HepG2 (cell line): ENCODE measurements around the gene SYCE3. TPM values are rescaled to one million over a fixed set of nuclear protein-coding genes. Genes with fewer than 3 reads are reported as not detected.

Experiments
- BRD4 ChIP-seq: sonication (generic); formaldehyde crosslinking; IDR thresholded peaks from 2 replicates; pipeline ENCODE4 v1.4.0; 2020; ENCODE audit warnings: missing genetic modification reagents
- CBX1 ChIP-seq: IDR thresholded peaks from one replicate; pipeline ENCODE4 v1.6.1; 2016; ENCODE audit warnings: antibody characterized with exemption, low read depth
- ELF4 ChIP-seq: sonication (generic); formaldehyde crosslinking; IDR thresholded peaks from 2 replicates; pipeline ENCODE4 v1.5.0; 2020; ENCODE audit warnings: missing genetic modification reagents, mild to moderate bottlenecking, moderate library complexity, borderline replicate concordance
- GLI4 ChIP-seq: sonication (generic); formaldehyde crosslinking; IDR thresholded peaks from 2 replicates; pipeline ENCODE4 v1.5.1; 2020; ENCODE audit warnings: missing genetic modification reagents, mild to moderate bottlenecking, moderate library complexity, borderline replicate concordance
- HMG20B ChIP-seq: conservative IDR thresholded peaks from 2 replicates; pipeline ENCODE4 v1.6.1; 2016; ENCODE audit warnings: missing genetic modification reagents, missing compliant biosample characterization
- KLF6 ChIP-seq: IDR thresholded peaks from 2 replicates; pipeline ENCODE4 v1.8.0; 2016; ENCODE audit warnings: missing biosample characterization, missing genetic modification reagents
- MZF1 ChIP-seq: sonication (generic); formaldehyde crosslinking; IDR thresholded peaks from 2 replicates; pipeline ENCODE4 v1.8.1; 2023; ENCODE audit warnings: mild to moderate bottlenecking, missing genetic modification reagents, borderline replicate concordance
- NONO ChIP-seq, 2 experiments: fragments of 450-650 bp in 1 of 2; sonication (generic) in 1 of 2; formaldehyde crosslinking in 1 of 2; IDR thresholded peaks in 1 of 2; conservative IDR thresholded peaks in 1 of 2; 2 replicates each; pipeline versions ENCODE4 v1.6.1 to v1.8.0; 2017 to 2022; ENCODE audit warnings: mild to moderate bottlenecking in 1 of 2, missing genetic modification reagents in 1 of 2, moderate library complexity in 1 of 2
- RBFOX2 ChIP-seq: fragments of 200-400 bp; formaldehyde crosslinking; IDR thresholded peaks from 2 replicates; pipeline ENCODE4 v1.6.1; 2017; ENCODE audit warnings: low read depth, mild to moderate bottlenecking, low read length
- RFX3 ChIP-seq: IDR thresholded peaks from 2 replicates; pipeline ENCODE4 v1.6.1; 2016; ENCODE audit warnings: missing biosample characterization, missing genetic modification reagents
- U2AF1 ChIP-seq: fragments of 200-400 bp; formaldehyde crosslinking; optimal IDR thresholded peaks from 2 replicates; pipeline ENCODE3; 2017; ENCODE audit warnings: mild to moderate bottlenecking, low read depth, low read length
- ZFP1 ChIP-seq: IDR thresholded peaks from 2 replicates; pipeline ENCODE4 v1.6.1; 2016
- ZNF12 ChIP-seq: sonication (generic); formaldehyde crosslinking; IDR thresholded peaks from 2 replicates; pipeline ENCODE4 v1.5.0; 2020; ENCODE audit warnings: missing genetic modification reagents
- ZNF235 ChIP-seq: sonication (generic); formaldehyde crosslinking; IDR thresholded peaks from 2 replicates; pipeline ENCODE4 v1.8.1; 2023; ENCODE audit warnings: mild to moderate bottlenecking, missing genetic modification reagents, borderline replicate concordance
- ZNF530 ChIP-seq: sonication (generic); formaldehyde crosslinking; IDR thresholded peaks from 2 replicates; pipeline ENCODE4 v1.5.0; 2020; ENCODE audit warnings: low read depth, mild to moderate bottlenecking, missing genetic modification reagents
- ZNF552 ChIP-seq: sonication (generic); formaldehyde crosslinking; IDR thresholded peaks from 2 replicates; pipeline ENCODE4 v1.9.0; 2022; ENCODE audit warnings: missing genetic modification reagents, mild to moderate bottlenecking, borderline replicate concordance
- ZNF614 ChIP-seq: IDR thresholded peaks from 2 replicates; pipeline ENCODE4 v1.6.1; 2018; ENCODE audit warnings: missing biosample characterization, missing genetic modification reagents, inconsistent platforms, borderline replicate concordance
- ZNF678 ChIP-seq: sonication (generic); formaldehyde crosslinking; IDR thresholded peaks from 2 replicates; pipeline ENCODE4 v1.4.0; 2020; ENCODE audit warnings: mild to moderate bottlenecking, missing genetic modification reagents
- polyA plus RNA-seq, 8 experiments: library from polyadenylated mRNA; depleted of rRNA in 3 of 8; stranded (reverse) in 7 of 8; unstranded in 1 of 8; fragments of >200 nt; fragmentation: Illumina TruSeq in 4 of 8; extraction: Trizol in 4 of 8; gene quantifications; 2 replicates each; pipeline versions ENCODE4 v1.2.1 to v1.2.3, GENCODE V29; 2011 to 2016; ENCODE audit warnings: low read depth in 4 of 8, missing spikeins in 1 of 8, mixed read lengths in 1 of 8; ENCODE audit not compliant: insufficient read depth in 1 of 8
- total RNA-seq, 5 experiments: library from RNA; depleted of rRNA; stranded (reverse); fragments of >200 nt; fragmentation: Illumina TruSeq; extraction: Trizol; gene quantifications; 2 replicates each; pipeline ENCODE4 v1.2.3, GENCODE V29; 2016; ENCODE audit warnings: low read depth in 1 of 5
- TF ChIP-seq, protein P1 (sequence below): sonication (generic); formaldehyde crosslinking; IDR thresholded peaks from 2 replicates; pipeline ENCODE4 v1.4.0; 2020; ENCODE audit warnings: missing genetic modification reagents
- TF ChIP-seq, protein P2 (sequence below): sonication (generic); formaldehyde crosslinking; IDR thresholded peaks from 2 replicates; pipeline ENCODE4 v1.8.0; 2022; ENCODE audit warnings: mild to moderate bottlenecking, missing genetic modification reagents, moderate library complexity
- TF ChIP-seq, protein P3 (sequence below): sonication (generic); formaldehyde crosslinking; IDR thresholded peaks from 2 replicates; pipeline ENCODE4 v1.4.0; 2020; ENCODE audit warnings: missing genetic modification reagents, borderline replicate concordance
- TF ChIP-seq, protein P4 (sequence below): sonication (generic); formaldehyde crosslinking; IDR thresholded peaks from 2 replicates; pipeline ENCODE4 v1.8.1; 2023; ENCODE audit warnings: missing genetic modification reagents, inconsistent platforms, borderline replicate concordance
- TF ChIP-seq, protein P5 (sequence below): sonication (generic); formaldehyde crosslinking; IDR thresholded peaks from 2 replicates; pipeline ENCODE4 v1.4.0; 2020; ENCODE audit warnings: missing genetic modification reagents

Gene SYCE3
- total and polyA plus RNA-seq, 2 of the 13 experiments (the other 11 are each of a cell fraction or from before 2014, with no cell fraction given): not detected

DNA sequence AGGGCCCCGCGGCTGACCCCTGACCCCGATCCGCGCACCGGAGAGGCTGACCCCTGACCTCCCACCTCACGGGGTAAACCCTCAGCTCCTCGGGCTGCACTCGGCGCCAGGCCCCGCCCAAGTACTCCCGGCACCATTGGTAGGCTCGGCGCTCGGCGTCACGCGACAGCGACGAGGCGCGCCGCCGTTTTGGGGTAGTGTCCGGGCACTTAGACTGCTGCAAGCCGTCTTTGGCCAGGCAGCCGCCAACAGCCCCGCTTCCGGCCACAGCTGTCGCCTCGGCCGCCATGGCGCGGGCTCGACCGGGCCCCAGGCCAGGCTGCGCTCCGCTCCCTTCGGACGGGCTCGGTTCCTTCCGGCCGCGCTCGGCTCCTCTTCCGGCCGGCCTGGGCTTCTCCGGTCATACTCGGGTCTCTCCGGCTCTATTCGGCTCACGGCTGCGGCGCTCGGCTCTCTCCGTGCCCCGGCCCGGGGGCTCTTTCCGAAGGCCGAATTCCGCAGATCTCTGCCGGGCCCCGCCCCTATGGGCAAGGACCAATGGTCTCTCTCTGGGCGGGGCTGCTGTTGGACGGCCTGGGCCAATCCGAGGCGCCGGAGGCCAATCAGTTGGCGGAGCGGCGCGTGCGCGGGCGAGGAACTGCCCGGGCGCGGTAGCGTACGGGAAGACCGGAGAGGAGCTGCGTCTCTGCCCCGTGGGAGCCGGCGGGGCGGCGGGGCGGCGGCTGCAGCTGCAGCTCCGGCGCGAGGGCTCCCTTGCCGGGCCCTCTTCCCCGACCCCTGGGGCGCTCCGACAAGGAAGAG lies 20.0 kb upstream of the SYCE3 start, which contains the start of gene CHKB (continued):
- TF ChIP-seq, protein P1, sequence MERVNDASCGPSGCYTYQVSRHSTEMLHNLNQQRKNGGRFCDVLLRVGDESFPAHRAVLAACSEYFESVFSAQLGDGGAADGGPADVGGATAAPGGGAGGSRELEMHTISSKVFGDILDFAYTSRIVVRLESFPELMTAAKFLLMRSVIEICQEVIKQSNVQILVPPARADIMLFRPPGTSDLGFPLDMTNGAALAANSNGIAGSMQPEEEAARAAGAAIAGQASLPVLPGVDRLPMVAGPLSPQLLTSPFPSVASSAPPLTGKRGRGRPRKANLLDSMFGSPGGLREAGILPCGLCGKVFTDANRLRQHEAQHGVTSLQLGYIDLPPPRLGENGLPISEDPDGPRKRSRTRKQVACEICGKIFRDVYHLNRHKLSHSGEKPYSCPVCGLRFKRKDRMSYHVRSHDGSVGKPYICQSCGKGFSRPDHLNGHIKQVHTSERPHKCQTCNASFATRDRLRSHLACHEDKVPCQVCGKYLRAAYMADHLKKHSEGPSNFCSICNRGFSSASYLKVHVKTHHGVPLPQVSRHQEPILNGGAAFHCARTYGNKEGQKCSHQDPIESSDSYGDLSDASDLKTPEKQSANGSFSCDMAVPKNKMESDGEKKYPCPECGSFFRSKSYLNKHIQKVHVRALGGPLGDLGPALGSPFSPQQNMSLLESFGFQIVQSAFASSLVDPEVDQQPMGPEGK (CRISPR knock-in tag): 0 out of 2 replicates have a peak, but pooled peaks have one; percentile 37
- no peak for TF ChIP-seq MZF1 (CRISPR knock-in tag)
- TF ChIP-seq RFX3: no peak
- TF ChIP-seq KLF6: no peak; the same call in 1 of the 2 replicates
- TF ChIP-seq ZNF12 (CRISPR knock-in tag): no peak
- no peak for TF ChIP-seq ZNF235 (CRISPR knock-in tag)
- no peak for TF ChIP-seq NONO (IDR thresholded peaks at IDR 0.05)
- TF ChIP-seq NONO (CRISPR knock-in tag; conservative IDR thresholded peaks at IDR 0.05): peak; percentile 80
- no peak for TF ChIP-seq ZNF530
- 0 out of 2 replicates have a peak, but pooled peaks have one; percentile 3 for TF ChIP-seq ZNF678
- TF ChIP-seq, protein P2, sequence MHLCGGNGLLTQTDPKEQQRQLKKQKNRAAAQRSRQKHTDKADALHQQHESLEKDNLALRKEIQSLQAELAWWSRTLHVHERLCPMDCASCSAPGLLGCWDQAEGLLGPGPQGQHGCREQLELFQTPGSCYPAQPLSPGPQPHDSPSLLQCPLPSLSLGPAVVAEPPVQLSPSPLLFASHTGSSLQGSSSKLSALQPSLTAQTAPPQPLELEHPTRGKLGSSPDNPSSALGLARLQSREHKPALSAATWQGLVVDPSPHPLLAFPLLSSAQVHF (CRISPR knock-in tag): no peak
- TF ChIP-seq RBFOX2: peak; percentile 97
- TF ChIP-seq, protein P3, sequence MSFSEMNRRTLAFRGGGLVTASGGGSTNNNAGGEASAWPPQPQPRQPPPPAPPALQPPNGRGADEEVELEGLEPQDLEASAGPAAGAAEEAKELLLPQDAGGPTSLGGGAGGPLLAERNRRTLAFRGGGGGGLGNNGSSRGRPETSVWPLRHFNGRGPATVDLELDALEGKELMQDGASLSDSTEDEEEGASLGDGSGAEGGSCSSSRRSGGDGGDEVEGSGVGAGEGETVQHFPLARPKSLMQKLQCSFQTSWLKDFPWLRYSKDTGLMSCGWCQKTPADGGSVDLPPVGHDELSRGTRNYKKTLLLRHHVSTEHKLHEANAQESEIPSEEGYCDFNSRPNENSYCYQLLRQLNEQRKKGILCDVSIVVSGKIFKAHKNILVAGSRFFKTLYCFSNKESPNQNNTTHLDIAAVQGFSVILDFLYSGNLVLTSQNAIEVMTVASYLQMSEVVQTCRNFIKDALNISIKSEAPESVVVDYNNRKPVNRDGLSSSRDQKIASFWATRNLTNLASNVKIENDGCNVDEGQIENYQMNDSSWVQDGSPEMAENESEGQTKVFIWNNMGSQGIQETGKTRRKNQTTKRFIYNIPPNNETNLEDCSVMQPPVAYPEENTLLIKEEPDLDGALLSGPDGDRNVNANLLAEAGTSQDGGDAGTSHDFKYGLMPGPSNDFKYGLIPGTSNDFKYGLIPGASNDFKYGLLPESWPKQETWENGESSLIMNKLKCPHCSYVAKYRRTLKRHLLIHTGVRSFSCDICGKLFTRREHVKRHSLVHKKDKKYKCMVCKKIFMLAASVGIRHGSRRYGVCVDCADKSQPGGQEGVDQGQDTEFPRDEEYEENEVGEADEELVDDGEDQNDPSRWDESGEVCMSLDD (CRISPR knock-in tag): no peak
- TF ChIP-seq GLI4 (CRISPR knock-in tag): no peak; the same call in 1 of the 2 replicates
- TF ChIP-seq ZFP1 (CRISPR knock-in tag): no peak; the same call in 1 of the 2 replicates
- TF ChIP-seq BRD4: peak; percentile 75; the same call in 1 of the 2 replicates
- no peak for TF ChIP-seq U2AF1
- no peak for TF ChIP-seq ZNF552 (CRISPR knock-in tag)
- TF ChIP-seq, protein P4, sequence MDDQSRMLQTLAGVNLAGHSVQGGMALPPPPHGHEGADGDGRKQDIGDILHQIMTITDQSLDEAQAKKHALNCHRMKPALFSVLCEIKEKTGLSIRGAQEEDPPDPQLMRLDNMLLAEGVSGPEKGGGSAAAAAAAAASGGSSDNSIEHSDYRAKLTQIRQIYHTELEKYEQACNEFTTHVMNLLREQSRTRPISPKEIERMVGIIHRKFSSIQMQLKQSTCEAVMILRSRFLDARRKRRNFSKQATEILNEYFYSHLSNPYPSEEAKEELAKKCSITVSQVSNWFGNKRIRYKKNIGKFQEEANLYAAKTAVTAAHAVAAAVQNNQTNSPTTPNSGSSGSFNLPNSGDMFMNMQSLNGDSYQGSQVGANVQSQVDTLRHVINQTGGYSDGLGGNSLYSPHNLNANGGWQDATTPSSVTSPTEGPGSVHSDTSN (CRISPR knock-in tag): no peak
- TF ChIP-seq, protein P5, sequence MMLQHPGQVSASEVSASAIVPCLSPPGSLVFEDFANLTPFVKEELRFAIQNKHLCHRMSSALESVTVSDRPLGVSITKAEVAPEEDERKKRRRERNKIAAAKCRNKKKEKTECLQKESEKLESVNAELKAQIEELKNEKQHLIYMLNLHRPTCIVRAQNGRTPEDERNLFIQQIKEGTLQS (CRISPR knock-in tag): no peak
- no peak for TF ChIP-seq HMG20B
- TF ChIP-seq ELF4 (CRISPR knock-in tag): peak; percentile 40; the same call in 1 of the 2 replicates
- TF ChIP-seq ZNF614: 0 out of 2 replicates have a peak, but pooled peaks have one; percentile 31
- no peak for TF ChIP-seq CBX1
